HepG2 (cell line): ENCODE data around the gene FAT4. TPM values are rescaled to one million over a fixed set of nuclear protein-coding genes. Genes with fewer than 3 reads are reported as not detected.
A peak's percentile ranks its signal among the peaks of the same experiment; 100 is the strongest.

ENCODE experiments used
- ARHGAP35 ChIP-seq: sonication (generic); formaldehyde crosslinking; IDR thresholded peaks from 2 replicates; pipeline ENCODE4 v1.9.0; 2022; ENCODE audit warnings: mild to moderate bottlenecking, inconsistent platforms, moderate library complexity, missing genetic modification reagents, borderline replicate concordance
- BORCS8-MEF2B ChIP-seq: sonication (generic); formaldehyde crosslinking; IDR thresholded peaks from 2 replicates; pipeline ENCODE4 v1.8.0; 2022; ENCODE audit warnings: mild to moderate bottlenecking, missing genetic modification reagents
- CREB1 ChIP-seq, 2 experiments: fragments of 450-650 bp in 1 of 2; IDR thresholded peaks; 2 replicates each; pipeline ENCODE4 v1.6.1; 2016 to 2017; ENCODE audit warnings: control low read depth in 1 of 2, mild to moderate bottlenecking in 1 of 2, missing compliant biosample characterization in 1 of 2, missing genetic modification characterization in 1 of 2
- HINFP ChIP-seq: sonication (generic); formaldehyde crosslinking; IDR thresholded peaks from 2 replicates; pipeline ENCODE4 v1.4.0; 2020; ENCODE audit warnings: low read depth, mild to moderate bottlenecking, missing genetic modification reagents
- HMGXB4 ChIP-seq, 2 experiments: sonication (generic) in 1 of 2; formaldehyde crosslinking in 1 of 2; IDR thresholded peaks; 2 replicates each; pipeline versions ENCODE4 v1.4.0 to v1.6.1; 2018 to 2020; ENCODE audit warnings: missing genetic modification reagents in 2 of 2, borderline replicate concordance in 1 of 2, low read depth in 1 of 2, mild to moderate bottlenecking in 1 of 2, missing biosample characterization in 1 of 2
- MBD4 ChIP-seq: IDR thresholded peaks from 2 replicates; pipeline ENCODE4 v1.6.1; 2012; ENCODE audit warnings: low read length, inconsistent platforms, borderline replicate concordance
- MIER2 ChIP-seq: IDR thresholded peaks from 2 replicates; pipeline ENCODE4 v1.6.1; 2016; ENCODE audit warnings: missing biosample characterization, missing genetic modification reagents
- NFIC ChIP-seq: IDR thresholded peaks from 2 replicates; pipeline ENCODE4 v1.6.1; 2012; ENCODE audit warnings: mild to moderate bottlenecking, low read length, inconsistent platforms
- RCOR2 ChIP-seq: IDR thresholded peaks from 2 replicates; pipeline ENCODE4 v1.6.1; 2016; ENCODE audit warnings: missing biosample characterization, missing genetic modification reagents
- RFXAP ChIP-seq: sonication (generic); formaldehyde crosslinking; IDR thresholded peaks from 2 replicates; pipeline ENCODE4 v1.4.0; 2020; ENCODE audit warnings: missing genetic modification reagents, borderline replicate concordance
- SMC3 ChIP-seq: IDR thresholded peaks from 2 replicates; pipeline ENCODE4 v1.6.1; 2011; ENCODE audit warnings: low read length, improper control_type of control experiment
- ZBTB20 ChIP-seq: sonication (generic); formaldehyde crosslinking; IDR thresholded peaks from 2 replicates; pipeline ENCODE4 v1.8.1; 2023; ENCODE audit warnings: missing genetic modification reagents, low read depth, mild to moderate bottlenecking, borderline replicate concordance
- ZKSCAN1 ChIP-seq: fragments of 150-350 bp; IDR thresholded peaks from 2 replicates; pipeline ENCODE4 v1.6.1; 2014; ENCODE audit warnings: low read length
- ZMAT5 ChIP-seq: sonication (generic); formaldehyde crosslinking; IDR thresholded peaks from 2 replicates; pipeline ENCODE4 v1.5.0; 2020; ENCODE audit warnings: mild to moderate bottlenecking, low read depth, missing genetic modification reagents, borderline replicate concordance
- ZNF414 ChIP-seq: sonication (generic); formaldehyde crosslinking; IDR thresholded peaks from 2 replicates; pipeline ENCODE4 v1.5.0; 2020; ENCODE audit warnings: missing genetic modification reagents
- ZNF468 ChIP-seq: sonication (generic); formaldehyde crosslinking; IDR thresholded peaks from 2 replicates; pipeline ENCODE4 v1.8.0; 2022; ENCODE audit warnings: mild to moderate bottlenecking, moderate library complexity, missing genetic modification reagents
- ZNF501 ChIP-seq: sonication (generic); formaldehyde crosslinking; IDR thresholded peaks from 2 replicates; pipeline ENCODE4 v1.5.1; 2020; ENCODE audit warnings: mild to moderate bottlenecking, moderate library complexity, missing genetic modification reagents
- ZNF574 ChIP-seq: sonication (generic); formaldehyde crosslinking; IDR thresholded peaks from 2 replicates; pipeline ENCODE4 v1.4.0; 2020; ENCODE audit warnings: missing genetic modification reagents
- ZNF577 ChIP-seq: sonication (generic); formaldehyde crosslinking; IDR thresholded peaks from 2 replicates; pipeline ENCODE4 v1.4.0; 2020; ENCODE audit warnings: mild to moderate bottlenecking, low read depth, missing genetic modification reagents, borderline replicate concordance
- ZNF644 ChIP-seq: IDR thresholded peaks from 2 replicates; pipeline ENCODE4 v1.6.1; 2016; ENCODE audit warnings: low read depth
- ZNF652 ChIP-seq: IDR thresholded peaks from 2 replicates; pipeline ENCODE4 v1.6.1; 2016; ENCODE audit warnings: low read depth, borderline replicate concordance
- ZNF674 ChIP-seq: sonication (generic); formaldehyde crosslinking; IDR thresholded peaks from 2 replicates; pipeline ENCODE4 v1.5.0; 2020; ENCODE audit warnings: low read depth, mild to moderate bottlenecking, missing genetic modification reagents
- ZNF724P ChIP-seq: sonication (generic); formaldehyde crosslinking; IDR thresholded peaks from 2 replicates; pipeline ENCODE4 v1.8.0; 2022; ENCODE audit warnings: missing genetic modification reagents, borderline replicate concordance
- polyA plus RNA-seq, 8 experiments: library from polyadenylated mRNA; depleted of rRNA in 3 of 8; stranded (reverse) in 7 of 8; unstranded in 1 of 8; fragments of >200 nt; fragmentation: Illumina TruSeq in 4 of 8; extraction: Trizol in 4 of 8; gene quantifications; 2 replicates each; pipeline versions ENCODE4 v1.2.1 to v1.2.3, GENCODE V29; 2011 to 2016; ENCODE audit warnings: low read depth in 4 of 8, missing spikeins in 1 of 8, mixed read lengths in 1 of 8; ENCODE audit not compliant: insufficient read depth in 1 of 8
- total RNA-seq, 5 experiments: library from RNA; depleted of rRNA; stranded (reverse); fragments of >200 nt; fragmentation: Illumina TruSeq; extraction: Trizol; gene quantifications; 2 replicates each; pipeline ENCODE4 v1.2.3, GENCODE V29; 2016; ENCODE audit warnings: low read depth in 1 of 5

FAT4 gene
- total and polyA plus RNA-seq, 2 of the 13 experiments (the other 11 are each of a cell fraction or from before 2014, with no cell fraction given): 0.27 to 1.2 TPM

GRCh38 chr4:125313989-125314667, 627 bp upstream of the FAT4 start (continued):
- TF ChIP-seq HMGXB4 (CRISPR knock-in tag; IDR thresholded peaks at IDR 0.05; ENCODE audit: borderline replicate concordance in 1 of 2, low read depth in 1 of 2): no peak; a peak in 1 of 4 replicates
- TF ChIP-seq NFIC: no peak
- TF ChIP-seq ZKSCAN1: no peak
- no peak for TF ChIP-seq MBD4
- TF ChIP-seq ZNF501 (CRISPR knock-in tag): no peak
- no peak for TF ChIP-seq MIER2
- peak; percentile 36; the same call in 1 of the 2 replicates for TF ChIP-seq ZNF644
- peak; percentile 88 for TF ChIP-seq ZNF652 (CRISPR knock-in tag)
- TF ChIP-seq BORCS8-MEF2B (CRISPR knock-in tag): no peak
- TF ChIP-seq ZNF674 (CRISPR knock-in tag): no peak
- TF ChIP-seq ARHGAP35: no peak
- TF ChIP-seq ZNF574 (CRISPR knock-in tag): no peak
- no peak for TF ChIP-seq ZNF724P (CRISPR knock-in tag)
- no peak; the same call in 1 of the 2 replicates for TF ChIP-seq ZNF414 (CRISPR knock-in tag)
- no peak for TF ChIP-seq ZMAT5 (CRISPR knock-in tag)
- no peak for TF ChIP-seq RFXAP
- no peak for TF ChIP-seq HINFP
- TF ChIP-seq CREB1 (IDR thresholded peaks at IDR 0.05): no peak
- no peak for TF ChIP-seq CREB1 (CRISPR knock-in tag; IDR thresholded peaks at IDR 0.05)
- no peak for TF ChIP-seq ZBTB20
- no peak for TF ChIP-seq ZNF577
- no peak for TF ChIP-seq SMC3
- TF ChIP-seq RCOR2 (CRISPR knock-in tag): no peak
- TF ChIP-seq ZNF468: no peak
